ENCODE measurements around the gene FBF1. TPM values are rescaled to one million over a fixed set of nuclear protein-coding genes. Genes with fewer than 3 reads are reported as not detected.

Gene FBF1
- total RNA-seq, 1 donor from 2014 or later: 15.1 TPM

DNA sequence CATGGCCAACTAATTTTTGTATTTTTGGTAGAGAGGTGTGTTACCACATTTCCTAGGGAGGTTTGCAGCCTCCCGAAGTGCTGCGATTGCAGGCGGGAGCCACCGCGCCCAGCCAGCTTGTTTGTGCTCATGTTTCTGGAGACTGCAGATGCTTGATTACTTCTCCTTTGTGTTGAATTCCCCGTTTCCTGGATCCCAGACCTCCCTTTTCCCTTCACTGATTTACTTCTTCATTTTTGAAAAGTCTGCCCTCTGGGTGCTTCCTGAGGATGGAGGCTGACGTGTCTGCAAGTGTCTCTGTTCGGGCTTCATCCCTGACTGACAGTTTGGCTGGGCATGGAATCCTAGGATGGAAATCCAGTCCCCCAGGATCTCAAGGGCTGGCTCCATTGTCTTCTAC is 55.4 kb downstream of the FBF1 start:
- ATAC-seq (ENCODE audit: low read depth): no peak
- Mint-ChIP-seq H3K36me3 (ENCODE audit: low read depth) (peaks cover 14% of the 10 kb centered on the region), H3K27me3 (peaks cover 3% of the 10 kb centered on the region), H3K9me3 (no peaks in the 10 kb centered on the region), H3K27ac (no peak overlapping the region), H3K4me3 (no peak overlapping the region), H3K4me1 (no peaks in the 10 kb centered on the region)
- intact Hi-C loops (cut with micrococcal nuclease): no loop called here
- no peak for DNase-seq
- TF ChIP-seq, protein P1, sequence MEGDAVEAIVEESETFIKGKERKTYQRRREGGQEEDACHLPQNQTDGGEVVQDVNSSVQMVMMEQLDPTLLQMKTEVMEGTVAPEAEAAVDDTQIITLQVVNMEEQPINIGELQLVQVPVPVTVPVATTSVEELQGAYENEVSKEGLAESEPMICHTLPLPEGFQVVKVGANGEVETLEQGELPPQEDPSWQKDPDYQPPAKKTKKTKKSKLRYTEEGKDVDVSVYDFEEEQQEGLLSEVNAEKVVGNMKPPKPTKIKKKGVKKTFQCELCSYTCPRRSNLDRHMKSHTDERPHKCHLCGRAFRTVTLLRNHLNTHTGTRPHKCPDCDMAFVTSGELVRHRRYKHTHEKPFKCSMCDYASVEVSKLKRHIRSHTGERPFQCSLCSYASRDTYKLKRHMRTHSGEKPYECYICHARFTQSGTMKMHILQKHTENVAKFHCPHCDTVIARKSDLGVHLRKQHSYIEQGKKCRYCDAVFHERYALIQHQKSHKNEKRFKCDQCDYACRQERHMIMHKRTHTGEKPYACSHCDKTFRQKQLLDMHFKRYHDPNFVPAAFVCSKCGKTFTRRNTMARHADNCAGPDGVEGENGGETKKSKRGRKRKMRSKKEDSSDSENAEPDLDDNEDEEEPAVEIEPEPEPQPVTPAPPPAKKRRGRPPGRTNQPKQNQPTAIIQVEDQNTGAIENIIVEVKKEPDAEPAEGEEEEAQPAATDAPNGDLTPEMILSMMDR (IDR thresholded peaks at IDR 0.05): no peak
- ChIA-PET CTCF (interaction anchor here (1.0 kb wide), 1 partner anchor 240 kb away, joined by 6 read pairs; no protein-coding TSS in a partner anchor), POLR2A (no interaction called here)

GRCh38 chr17:75881678-75882454 is 59.0 kb downstream of the FBF1 start:
- no peak overlapping the region for H3K4me3 Mint-ChIP-seq
- H3K27ac Mint-ChIP-seq: no peak overlapping the region

DNA sequence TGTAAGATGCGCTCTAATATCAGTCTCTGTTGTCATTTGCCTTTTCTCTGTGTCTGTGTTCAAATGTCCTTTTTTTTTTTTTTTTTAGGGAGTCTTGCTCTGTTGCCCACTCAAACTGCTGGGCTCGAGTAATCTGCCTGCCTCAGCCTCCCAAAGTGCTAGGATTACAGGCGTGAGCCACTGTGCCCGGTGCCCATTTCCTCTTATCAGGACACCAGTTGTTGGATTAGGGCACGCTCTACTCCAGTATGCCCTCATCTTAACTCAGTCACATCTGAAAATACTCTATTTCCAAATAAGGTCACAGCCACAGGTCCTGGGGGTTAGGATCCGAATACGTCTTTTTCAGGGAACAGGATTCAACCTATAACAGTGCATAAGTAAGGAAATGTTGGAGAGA is 60.6 kb downstream of the FBF1 start:
- DNase-seq: no peak
- TF ChIP-seq, protein P1 (IDR thresholded peaks at IDR 0.05): no peak

More at GRCh38 chr17:75881678-75882454, 59.0 kb downstream of the FBF1 start:
- POLR2A ChIA-PET: interaction anchor here (0.6 kb wide), 2 partner anchors 17 to 87 kb away, joined by 4 to 5 read pairs; no protein-coding TSS in a partner anchor
- H3K27me3 Mint-ChIP-seq: peaks cover 8% of the 10 kb centered on the region
- TF ChIP-seq, protein P1 (IDR thresholded peaks at IDR 0.05): no peak
- no peaks in the 10 kb centered on the region for H3K9me3 Mint-ChIP-seq
- ATAC-seq (ENCODE audit: low read depth) (no peak), DNase-seq (no peak)
- H3K36me3 Mint-ChIP-seq (ENCODE audit: low read depth): no peaks in the 10 kb centered on the region
- intact Hi-C loops (cut with micrococcal nuclease): no loop called here
- CTCF ChIA-PET: no interaction called here
- peaks cover 13% of the 10 kb centered on the region for H3K4me1 Mint-ChIP-seq

GRCh38 chr17:75878174-75878998 is 62.5 kb downstream of the FBF1 start, which contains the start of gene TRIM47:
Gene TRIM47, minus strand, starts transcription at chr17:75878581. Its CDS starts 33 bp downstream, at chr17:75878548.
- Mint-ChIP-seq H3K27ac (peak within 1 kb of the TSS; percentile 79), H3K4me3 (peak within 1 kb of the TSS; percentile 82), H3K9me3 (no peaks in the 10 kb centered on the region), H3K36me3 (ENCODE audit: low read depth) (no peaks in the 10 kb centered on the region), H3K27me3 (peaks cover 8% of the 10 kb centered on the region), H3K4me1 (peaks cover 28% of the 10 kb centered on the region)
- no peak for ATAC-seq (ENCODE audit: low read depth)
- TF ChIP-seq, protein P1 (IDR thresholded peaks at IDR 0.05): no peak
- intact Hi-C loops (cut with micrococcal nuclease): loop anchor here (5.0 kb wide), 1 partner anchor 36 kb away; the partner anchor contains the start of gene UNC13D
- DNase-seq: no peak
- POLR2A ChIA-PET: interaction anchor here (0.5 to 7.1 kb wide), 14 partner anchors 9 to 362 kb away, joined by 3 to 129 read pairs (median 4); partner anchors contain the start of genes TRIM65, TSEN54, UNC13D and UNK
- CTCF ChIA-PET: interaction anchor here (1.0 to 4.4 kb wide), 6 partner anchors 17 to 133 kb away, joined by 3 to 34 read pairs (median 4); partner anchors contain the start of genes MRPL38 and WBP2

More for the DNA sequence above, 60.6 kb downstream of the FBF1 start:
- intact Hi-C loops (cut with micrococcal nuclease): no loop called here
- peaks cover 28% of the 10 kb centered on the region for H3K4me1 Mint-ChIP-seq
- H3K9me3 Mint-ChIP-seq: no peaks in the 10 kb centered on the region
- H3K27ac Mint-ChIP-seq: no peak overlapping the region
- H3K4me3 Mint-ChIP-seq: no peak overlapping the region
- no peak for ATAC-seq (ENCODE audit: low read depth)
- no peaks in the 10 kb centered on the region for H3K36me3 Mint-ChIP-seq (ENCODE audit: low read depth)
- ChIA-PET POLR2A (interaction anchor here (0.6 to 0.7 kb wide), 2 partner anchors 10 to 89 kb away, joined by 3 read pairs; no protein-coding TSS in a partner anchor), CTCF (no interaction called here)
- peaks cover 8% of the 10 kb centered on the region for H3K27me3 Mint-ChIP-seq
